Right lobe of liver (tissue), 6 donors: Measurements from ENCODE around the gene CLMN. TPM values are rescaled to one million over a fixed set of nuclear protein-coding genes. Genes with fewer than 3 reads are reported as not detected.

ENCODE experiments used
- ATAC-seq, 4 donors: fragments of 200-7000 bp; cut with Tn5 transposase; one replicate each; pipeline ENCODE4 v1.9.1; 2020; ENCODE audit warnings: mild to moderate bottlenecking in 4 of 4, moderate library complexity in 4 of 4
- DNase-seq, 3 donors: peaks; one replicate each; pipeline ENCODE4 v3.0.0-alpha.2; 2020
- H3K27ac ChIP-seq, 3 donors: fragments of 200-600 bp; one replicate each; pipeline ENCODE4 v1.8.0; 2022
- H3K27me3 ChIP-seq, 2 donors: fragments of 200-600 bp; one replicate each; pipeline ENCODE4 v1.8.0; 2022
- H3K36me3 ChIP-seq, 4 donors: fragments of 200-600 bp; sonication (generic) in 1 of 4; one replicate each; pipeline versions ENCODE4 v1.5.1 to v1.8.0; 2017 to 2022; ENCODE audit warnings: control low read depth in 1 of 4
- H3K4me1 ChIP-seq, 4 donors: fragments of 200-600 bp; sonication (generic) in 1 of 4; one replicate each; pipeline versions ENCODE4 v1.5.1 to v1.8.0; 2017 to 2022; ENCODE audit warnings: control low read depth in 1 of 4
- H3K4me3 ChIP-seq, 3 donors: fragments of 200-600 bp; one replicate each; pipeline ENCODE4 v1.8.0; 2022
- H3K9me3 ChIP-seq, 4 donors: fragments of 200-600 bp; sonication (generic) in 1 of 4; one replicate each; pipeline versions ENCODE4 v1.5.1 to v1.8.0; 2017 to 2022; ENCODE audit warnings: control low read depth in 1 of 4
- CTCF ChIP-seq, 4 donors: fragments of 200-600 bp in 3 of 4; fragments of 450-650 bp in 1 of 4; IDR thresholded peaks; one replicate each; pipeline versions ENCODE4 v1.5.1 to v1.8.0; 2016 to 2022; ENCODE audit warnings: antibody characterized with exemption in 4 of 4, mild to moderate bottlenecking in 2 of 4
- POLR2A ChIP-seq: fragments of 450-650 bp; IDR thresholded peaks from one replicate; pipeline ENCODE4 v1.6.1; 2017; ENCODE audit warnings: antibody characterized with exemption, mild to moderate bottlenecking
- WGBS: methylation state at CpG from one replicate; pipeline ENCODE4 v1.1.6; 2018; ENCODE audit warnings: low coverage, low lambda C conversion rate; ENCODE audit not compliant: insufficient coverage; ENCODE audit errors: missing lambda C conversion rate; 5-methylcytosine and 5-hydroxymethylcytosine counted together
- intact Hi-C, 2 donors: fragments of 100-400 bp; cut with DNase I; formaldehyde crosslinking; loops; one replicate each; pipeline versions ENCODE4 v1.11.2 to v1.14.1; 2022
- total RNA-seq, 6 experiments: library from RNA; depleted of rRNA in 2 of 6; stranded (reverse); fragments of >200 nt in 2 of 6; fragmentation: NEBNext Ultra II Directional in 3 of 6; extraction: Animal tissue kit (Norgen Biotek cat#: 25700) in 3 of 6; gene quantifications; one replicate each; pipeline versions ENCODE4 v1.1.0 to v1.2.4, GENCODE V29; 2016 to 2023
- donor health status: DM: no; HTN: yes; CAD: no.
- donor health status: DM: no; HTN: no; CAD: no.
- donor health status: DM: no; HTN: no; CAD: no.
- donor health status: DM: no; HTN: yes; CAD: no.
- donor health status: DM: no; HTN: yes; CAD: no.

Gene CLMN
- total RNA-seq, 6 experiments from 2014 or later = 18.4 to 91.8 (median 47.8) TPM

- WGBS = 72% methylated on average over 5 of the region's 5 CpGs
- no peaks in the 10 kb centered on the region for H3K27me3 ChIP-seq
- intact Hi-C loops = no loop called here
- TF ChIP-seq POLR2A = no peak
- no peak for TF ChIP-seq CTCF (IDR thresholded peaks at IDR 0.05)
- H3K4me3 ChIP-seq = no peak overlapping the region
- no peaks in the 10 kb centered on the region for H3K36me3 ChIP-seq
- no peak overlapping the region for H3K27ac ChIP-seq
- peak in 1 of 4 donors; percentile 17 for ATAC-seq
- H3K4me1 ChIP-seq = no peaks in the 10 kb centered on the region
- no peaks in the 10 kb centered on the region for H3K9me3 ChIP-seq
- peak in 1 of 3 donors; percentile 30 for DNase-seq
Measured at GRCh38 chr14:95272057-95272456, 47.7 kb downstream of the CLMN start.

- Histone ChIP-seq H3K36me3 (no peaks in the 10 kb centered on the region), H3K4me1 (peaks cover 0 to 9% (median 0%) of the 10 kb centered on the region in 4 donors), H3K9me3 (no peaks in the 10 kb centered on the region), H3K4me3 (no peak overlapping the region), H3K27me3 (no peaks in the 10 kb centered on the region), H3K27ac (no peak overlapping the region)
- no peak for ATAC-seq
- 65% methylated on average over 2 of the region's 2 CpGs for WGBS
- TF ChIP-seq POLR2A = no peak
- DNase-seq = no peak
- intact Hi-C loops = no loop called here
Measured at GRCh38 chr14:95270203-95270602, 49.5 kb downstream of the CLMN start.

- Histone ChIP-seq H3K36me3 (no peaks in the 10 kb centered on the region), H3K27me3 (no peaks in the 10 kb centered on the region), H3K9me3 (no peaks in the 10 kb centered on the region), H3K4me1 (peaks cover 0 to 15% (median 0%) of the 10 kb centered on the region in 4 donors), H3K4me3 (no peak overlapping the region), H3K27ac (no peak overlapping the region)
- ATAC-seq (no peak), DNase-seq (no peak)
- no peak for TF ChIP-seq CTCF (IDR thresholded peaks at IDR 0.05)
- TF ChIP-seq POLR2A = no peak
- intact Hi-C loops = no loop called here
- 100% methylated on average over 1 of the region's 2 CpGs for WGBS
Measured at GRCh38 chr14:95269493-95269892, 50.2 kb downstream of the CLMN start.

- intact Hi-C loops = no loop called here
- no peak overlapping the region for H3K4me3 ChIP-seq
- H3K36me3 ChIP-seq = no peaks in the 10 kb centered on the region
Measured at GRCh38 chr14:95268350-95268749, 51.4 kb downstream of the CLMN start.

GRCh38 chr14:95267306-95267705 is 52.4 kb downstream of the CLMN start:
- Histone ChIP-seq H3K27me3 (no peaks in the 10 kb centered on the region), H3K27ac (no peak overlapping the region), H3K4me3 (no peak overlapping the region), H3K9me3 (no peaks in the 10 kb centered on the region), H3K36me3 (no peaks in the 10 kb centered on the region), H3K4me1 (peaks cover 0 to 23% (median 3%) of the 10 kb centered on the region in 4 donors)
- DNase-seq (no peak), ATAC-seq (no peak)
- intact Hi-C loops = no loop called here
- TF ChIP-seq POLR2A = no peak
- no peak for TF ChIP-seq CTCF (IDR thresholded peaks at IDR 0.05)
- WGBS = 47% methylated on average over 4 of the region's 4 CpGs

More at GRCh38 chr14:95268350-95268749, 51.4 kb downstream of the CLMN start:
- TF ChIP-seq CTCF (IDR thresholded peaks at IDR 0.05) (no peak), POLR2A (no peak)
- H3K9me3 ChIP-seq = no peaks in the 10 kb centered on the region
- no peaks in the 10 kb centered on the region for H3K27me3 ChIP-seq
- no peak overlapping the region for H3K27ac ChIP-seq
- no peak for ATAC-seq
- DNase-seq = no peak
- H3K4me1 ChIP-seq = peaks cover 0 to 15% (median 0%) of the 10 kb centered on the region in 4 donors
